Measurements from ENCODE around the gene KIF7.
A peak's percentile ranks its signal among the peaks of the same experiment; 100 is the strongest.

Gene KIF7

DNA sequence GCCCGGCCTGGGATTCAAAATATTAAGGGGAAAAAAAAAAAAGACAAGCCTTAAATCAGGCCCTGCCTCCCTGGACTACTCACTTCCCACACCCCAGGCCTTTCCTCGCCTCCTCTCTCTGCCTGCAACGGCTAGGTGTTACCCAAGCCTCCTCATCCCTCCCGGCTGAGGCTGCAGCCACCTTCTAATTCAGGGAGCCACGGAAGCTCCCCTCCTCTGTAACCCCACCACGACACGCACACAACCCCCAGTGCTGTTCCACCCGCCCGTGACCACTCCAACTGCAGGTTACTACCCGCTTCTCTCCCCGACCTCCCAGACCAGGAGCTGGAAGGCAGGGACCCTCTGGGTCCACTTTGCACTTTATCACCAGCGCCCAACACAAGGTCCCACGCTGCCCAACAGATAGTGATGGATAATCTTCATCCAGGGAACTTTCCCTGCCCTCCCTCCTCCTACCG lies 936 bp downstream of the KIF7 start:
- Histone ChIP-seq H3K4me3 (ENCODE audit: low read length) (peak overlapping the region; percentile 38), H3K4me1 (ENCODE audit: control insufficient read depth, insufficient read depth, low read length) (peaks cover 4% of the 10 kb centered on the region), H3K36me3 (ENCODE audit: control insufficient read depth, insufficient read depth, low read length) (no peaks in the 10 kb centered on the region), H3K9ac (ENCODE audit: low read length) (peak overlapping the region; percentile 7), H3K27me3 (ENCODE audit: control insufficient read depth, insufficient read depth, low read length) (peaks cover 22% of the 10 kb centered on the region), H3K9me3 (ENCODE audit: control insufficient read depth, low read length) (no peaks in the 10 kb centered on the region)

DNA sequence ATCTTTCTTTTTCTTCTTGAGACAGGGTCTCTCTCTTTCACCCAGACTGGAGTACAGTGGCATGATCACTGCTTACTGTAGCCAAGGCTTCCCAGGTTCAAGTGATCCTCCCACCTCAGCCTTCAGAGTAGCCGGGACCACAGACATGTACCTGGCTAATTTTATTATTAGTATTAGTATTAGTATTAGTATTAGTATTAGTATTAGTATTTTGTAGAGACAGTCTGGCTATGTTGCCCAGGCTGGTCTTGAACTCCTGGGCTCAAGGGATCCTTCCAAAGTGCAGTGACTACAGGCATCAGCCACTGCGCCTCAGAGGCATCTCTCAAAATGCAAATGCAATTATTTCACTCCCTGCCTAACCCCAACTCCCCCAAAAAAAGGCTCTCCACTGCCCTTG lies 1.7 kb downstream of the KIF7 start:
- H3K36me3 ChIP-seq (ENCODE audit: control insufficient read depth, insufficient read depth, low read length): no peaks in the 10 kb centered on the region
- no peak overlapping the region for H3K9ac ChIP-seq (ENCODE audit: low read length)
- H3K27me3 ChIP-seq (ENCODE audit: control insufficient read depth, insufficient read depth, low read length): peaks cover 22% of the 10 kb centered on the region
- H3K9me3 ChIP-seq (ENCODE audit: control insufficient read depth, low read length): no peaks in the 10 kb centered on the region
- H3K4me3 ChIP-seq (ENCODE audit: low read length): no peak overlapping the region
- peaks cover 4% of the 10 kb centered on the region for H3K4me1 ChIP-seq (ENCODE audit: control insufficient read depth, insufficient read depth, low read length)

GRCh38 chr15:89652666-89653065 lies 2.6 kb downstream of the KIF7 start:
- no peak overlapping the region for H3K9ac ChIP-seq (ENCODE audit: low read length)

DNA sequence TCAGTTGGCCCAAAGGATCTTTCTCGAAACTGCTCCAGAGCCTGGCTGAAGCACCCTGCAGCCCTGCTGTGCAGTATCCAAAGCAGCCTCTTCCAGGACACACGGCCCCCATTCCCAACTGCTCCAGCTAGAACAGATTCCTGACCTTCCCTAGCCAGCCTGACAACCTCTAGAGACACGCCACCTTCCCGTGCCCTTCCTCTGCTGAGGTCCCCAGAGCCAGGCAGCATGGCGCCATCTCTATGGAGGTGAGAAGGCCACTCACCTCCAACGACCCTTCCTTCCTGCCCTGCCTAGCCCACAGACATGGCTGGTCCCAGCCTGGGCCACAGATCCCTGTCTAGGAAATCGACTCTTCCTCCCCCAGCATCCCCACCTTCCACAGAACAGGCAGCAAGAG lies 3.1 kb downstream of the KIF7 start:
- H3K9ac ChIP-seq (ENCODE audit: low read length): no peak overlapping the region
- H3K36me3 ChIP-seq (ENCODE audit: control insufficient read depth, insufficient read depth, low read length): no peaks in the 10 kb centered on the region
- no peak overlapping the region for H3K4me3 ChIP-seq (ENCODE audit: low read length)
- peaks cover 22% of the 10 kb centered on the region for H3K27me3 ChIP-seq (ENCODE audit: control insufficient read depth, insufficient read depth, low read length)
- no peaks in the 10 kb centered on the region for H3K9me3 ChIP-seq (ENCODE audit: control insufficient read depth, low read length)
- H3K4me1 ChIP-seq (ENCODE audit: control insufficient read depth, insufficient read depth, low read length): peaks cover 9% of the 10 kb centered on the region

More at GRCh38 chr15:89652666-89653065, 2.6 kb downstream of the KIF7 start:
- no peaks in the 10 kb centered on the region for H3K9me3 ChIP-seq (ENCODE audit: control insufficient read depth, low read length)
- peaks cover 22% of the 10 kb centered on the region for H3K27me3 ChIP-seq (ENCODE audit: control insufficient read depth, insufficient read depth, low read length)
- no peaks in the 10 kb centered on the region for H3K36me3 ChIP-seq (ENCODE audit: control insufficient read depth, insufficient read depth, low read length)
- H3K4me1 ChIP-seq (ENCODE audit: control insufficient read depth, insufficient read depth, low read length): peaks cover 4% of the 10 kb centered on the region
- H3K4me3 ChIP-seq (ENCODE audit: low read length): no peak overlapping the region

DNA sequence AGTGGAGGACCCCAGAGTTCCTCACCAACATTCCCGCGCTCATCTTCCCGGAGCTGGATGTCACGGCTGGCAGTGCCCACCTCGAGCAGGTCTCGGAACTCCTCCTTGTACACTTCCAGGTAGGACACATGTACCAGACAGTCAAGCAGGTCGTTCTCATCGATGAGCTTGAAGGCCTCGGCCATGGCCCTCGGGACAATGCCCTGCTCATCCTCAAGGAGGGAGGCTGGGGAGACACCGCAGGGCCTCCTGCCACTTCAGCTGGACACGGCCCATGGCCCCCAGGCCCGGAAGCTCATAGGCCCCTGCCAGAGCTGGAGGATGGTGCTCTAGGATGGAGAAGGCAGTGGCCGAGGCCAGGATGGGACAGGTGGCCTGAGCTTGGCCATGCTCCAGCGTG lies 5.6 kb downstream of the KIF7 start:
- no peak overlapping the region for H3K4me3 ChIP-seq (ENCODE audit: low read length)

DNA sequence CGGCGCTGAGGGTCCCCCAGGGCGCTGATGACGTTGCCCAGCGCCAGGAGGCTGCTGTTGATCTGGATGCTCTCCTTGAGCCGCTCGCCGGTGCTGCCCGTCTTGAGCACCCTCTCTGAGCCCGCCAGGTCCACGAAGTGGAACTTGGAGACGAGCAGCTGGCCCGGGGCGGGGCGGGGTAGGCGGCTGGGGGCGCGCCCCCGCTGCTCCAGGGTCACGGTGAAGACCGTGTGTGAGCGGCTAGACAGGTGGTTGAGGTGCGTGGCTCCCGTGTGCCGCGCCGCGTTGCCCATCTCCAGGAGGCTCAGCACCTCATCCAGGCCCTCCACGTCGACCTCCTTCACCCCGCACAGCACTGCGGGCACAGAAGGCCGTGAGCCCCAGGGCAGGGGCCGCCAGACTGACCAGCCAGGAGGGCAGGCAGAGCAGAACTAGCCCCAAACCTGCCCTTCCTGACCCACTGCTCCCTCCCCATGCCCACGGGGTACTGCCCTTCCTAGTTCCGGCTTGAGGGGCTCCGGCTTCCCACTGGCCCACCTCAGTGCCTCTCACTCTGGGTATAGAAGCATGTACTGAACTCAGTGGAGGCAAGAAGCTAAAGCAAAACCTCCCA lies 6.1 kb downstream of the KIF7 start:
- peaks cover 6% of the 10 kb centered on the region for H3K27me3 ChIP-seq (ENCODE audit: control insufficient read depth, insufficient read depth, low read length)
- no peak overlapping the region for H3K4me3 ChIP-seq (ENCODE audit: low read length)

More for the DNA sequence above, 5.6 kb downstream of the KIF7 start:
- peaks cover 11% of the 10 kb centered on the region for H3K4me1 ChIP-seq (ENCODE audit: control insufficient read depth, insufficient read depth, low read length)
- no peaks in the 10 kb centered on the region for H3K9me3 ChIP-seq (ENCODE audit: control insufficient read depth, low read length)
- no peak overlapping the region for H3K9ac ChIP-seq (ENCODE audit: low read length)
- H3K36me3 ChIP-seq (ENCODE audit: control insufficient read depth, insufficient read depth, low read length): no peaks in the 10 kb centered on the region
- peaks cover 12% of the 10 kb centered on the region for H3K27me3 ChIP-seq (ENCODE audit: control insufficient read depth, insufficient read depth, low read length)

DNA sequence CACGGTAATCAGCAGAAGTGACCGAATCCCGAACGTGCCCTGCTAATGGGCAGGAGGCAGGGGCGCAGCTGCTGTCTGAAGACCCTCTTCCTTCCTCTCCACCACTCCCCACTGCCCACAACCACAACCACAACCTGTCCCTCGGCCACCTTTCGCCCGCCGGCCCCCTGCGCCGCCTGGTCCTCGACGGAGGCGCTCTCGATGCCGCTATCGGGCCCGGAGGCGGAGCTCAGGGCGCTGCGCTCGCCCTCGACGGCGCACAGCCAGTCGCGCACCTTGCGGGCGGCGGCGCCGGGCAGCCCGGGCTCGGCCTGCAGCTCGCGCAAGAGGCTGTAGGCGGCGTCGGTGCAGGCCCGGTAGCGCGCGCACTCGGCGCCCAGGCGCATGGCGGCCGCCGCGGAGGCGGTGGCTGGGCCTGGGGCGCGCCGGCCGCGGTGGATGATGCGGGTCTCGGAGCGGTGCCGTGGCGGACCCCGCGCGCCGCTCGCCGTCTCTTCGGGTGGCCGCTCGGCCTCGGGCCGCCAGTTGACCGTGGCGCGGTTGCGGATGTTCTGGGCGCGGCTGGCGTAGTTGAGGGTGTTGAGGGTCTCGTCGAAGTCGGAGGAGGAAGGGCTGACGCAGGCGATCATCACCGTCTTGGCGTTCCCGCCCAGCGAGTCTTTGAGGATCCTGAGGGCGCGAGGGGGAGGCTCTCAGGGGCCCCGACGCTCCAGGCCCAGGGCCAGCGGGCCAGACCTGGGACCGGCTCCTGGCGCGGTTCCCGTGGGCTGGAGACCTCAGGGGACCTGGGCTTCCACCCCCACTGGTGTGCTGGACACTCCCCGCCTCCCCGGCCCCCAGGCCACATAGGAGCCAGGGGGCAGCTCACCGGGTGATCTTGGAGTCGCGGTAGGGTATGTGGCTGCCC lies 6.9 kb downstream of the KIF7 start:
- H3K4me3 ChIP-seq (ENCODE audit: low read length): no peak overlapping the region
- H3K27me3 ChIP-seq (ENCODE audit: control insufficient read depth, insufficient read depth, low read length): peaks cover 4% of the 10 kb centered on the region
- H3K4me1 ChIP-seq (ENCODE audit: control insufficient read depth, insufficient read depth, low read length): peaks cover 7% of the 10 kb centered on the region
- H3K9ac ChIP-seq (ENCODE audit: low read length): no peak overlapping the region
- no peaks in the 10 kb centered on the region for H3K9me3 ChIP-seq (ENCODE audit: control insufficient read depth, low read length)
- H3K36me3 ChIP-seq (ENCODE audit: control insufficient read depth, insufficient read depth, low read length): no peaks in the 10 kb centered on the region

More for the DNA sequence above, 6.1 kb downstream of the KIF7 start:
- Histone ChIP-seq H3K9me3 (ENCODE audit: control insufficient read depth, low read length) (no peaks in the 10 kb centered on the region), H3K36me3 (ENCODE audit: control insufficient read depth, insufficient read depth, low read length) (no peaks in the 10 kb centered on the region), H3K4me1 (ENCODE audit: control insufficient read depth, insufficient read depth, low read length) (peaks cover 7% of the 10 kb centered on the region), H3K9ac (ENCODE audit: low read length) (no peak overlapping the region)

DNA sequence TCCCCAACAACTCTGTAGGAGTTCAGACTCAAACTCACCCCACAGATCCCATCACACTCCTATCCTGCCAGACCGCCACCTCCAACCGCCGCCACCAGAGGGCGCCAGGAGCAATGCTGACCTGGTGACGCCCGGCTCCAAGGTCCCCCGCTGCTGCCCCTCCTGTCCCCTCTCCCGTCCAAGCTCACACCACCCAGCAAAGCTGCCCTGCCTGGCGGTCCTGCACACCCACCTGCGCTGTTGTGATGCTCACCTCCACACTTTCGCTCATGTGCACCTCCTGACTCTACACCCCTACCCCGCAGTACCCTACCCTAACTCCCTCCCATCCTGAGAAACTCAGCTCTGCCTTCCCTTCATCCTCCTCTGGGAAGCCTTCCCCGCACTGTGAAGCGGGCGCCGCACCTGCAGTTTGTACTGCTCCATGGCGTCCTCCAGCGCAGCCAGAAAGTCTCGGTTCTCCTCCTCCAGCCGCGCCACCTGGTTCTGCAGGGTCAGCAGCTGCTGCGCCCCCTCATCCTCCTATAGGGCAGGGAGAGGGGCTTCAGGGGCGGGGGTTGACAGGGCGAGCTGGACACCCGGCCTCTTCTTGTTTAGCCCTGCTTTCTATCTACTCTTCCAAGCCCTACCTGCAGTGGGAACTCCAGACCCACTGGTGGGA lies 7.9 kb downstream of the KIF7 start:
- no peak overlapping the region for H3K4me3 ChIP-seq (ENCODE audit: low read length)
- H3K36me3 ChIP-seq (ENCODE audit: control insufficient read depth, insufficient read depth, low read length): no peaks in the 10 kb centered on the region
- H3K9me3 ChIP-seq (ENCODE audit: control insufficient read depth, low read length): no peaks in the 10 kb centered on the region
- no peaks in the 10 kb centered on the region for H3K27me3 ChIP-seq (ENCODE audit: control insufficient read depth, insufficient read depth, low read length)
- no peak overlapping the region for H3K9ac ChIP-seq (ENCODE audit: low read length)
- peaks cover 7% of the 10 kb centered on the region for H3K4me1 ChIP-seq (ENCODE audit: control insufficient read depth, insufficient read depth, low read length)

GRCh38 chr15:89646416-89647141 lies 8.7 kb downstream of the KIF7 start:
- Histone ChIP-seq H3K9me3 (ENCODE audit: control insufficient read depth, low read length) (no peaks in the 10 kb centered on the region), H3K4me1 (ENCODE audit: control insufficient read depth, insufficient read depth, low read length) (peaks cover 7% of the 10 kb centered on the region), H3K9ac (ENCODE audit: low read length) (no peak overlapping the region), H3K27me3 (ENCODE audit: control insufficient read depth, insufficient read depth, low read length) (no peaks in the 10 kb centered on the region), H3K4me3 (ENCODE audit: low read length) (no peak overlapping the region), H3K36me3 (ENCODE audit: control insufficient read depth, insufficient read depth, low read length) (no peaks in the 10 kb centered on the region)

DNA sequence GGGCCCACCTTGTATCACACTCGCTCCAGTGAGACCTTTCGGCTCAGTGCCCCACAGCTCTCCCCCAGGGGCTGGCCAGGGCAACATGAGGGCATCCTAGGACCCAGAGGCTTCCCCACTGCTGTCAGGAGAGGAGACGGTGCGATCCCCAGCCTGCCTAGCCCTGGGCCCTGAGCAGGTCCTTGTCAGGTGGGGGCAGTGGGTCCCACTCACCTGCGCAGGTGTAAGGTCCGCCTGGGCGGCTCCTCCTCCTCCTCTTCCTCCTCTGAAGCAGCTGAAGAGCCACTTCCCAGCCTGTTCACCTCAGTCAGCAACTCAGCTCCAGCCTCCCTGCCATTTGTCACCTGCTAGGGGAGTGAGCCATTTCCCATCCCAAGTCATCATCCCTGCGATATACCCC lies 9.6 kb downstream of the KIF7 start:
- Histone ChIP-seq H3K9ac (ENCODE audit: low read length) (no peak overlapping the region), H3K4me3 (ENCODE audit: low read length) (no peak overlapping the region), H3K36me3 (ENCODE audit: control insufficient read depth, insufficient read depth, low read length) (no peaks in the 10 kb centered on the region), H3K4me1 (ENCODE audit: control insufficient read depth, insufficient read depth, low read length) (peaks cover 7% of the 10 kb centered on the region), H3K27me3 (ENCODE audit: control insufficient read depth, insufficient read depth, low read length) (no peaks in the 10 kb centered on the region), H3K9me3 (ENCODE audit: control insufficient read depth, low read length) (no peaks in the 10 kb centered on the region)

- H3K9me3 ChIP-seq (ENCODE audit: control insufficient read depth, low read length): no peaks in the 10 kb centered on the region
- no peaks in the 10 kb centered on the region for H3K27me3 ChIP-seq (ENCODE audit: control insufficient read depth, insufficient read depth, low read length)
- peaks cover 2% of the 10 kb centered on the region for H3K4me1 ChIP-seq (ENCODE audit: control insufficient read depth, insufficient read depth, low read length)
- H3K36me3 ChIP-seq (ENCODE audit: control insufficient read depth, insufficient read depth, low read length): no peaks in the 10 kb centered on the region
- no peak overlapping the region for H3K9ac ChIP-seq (ENCODE audit: low read length)
- no peak overlapping the region for H3K4me3 ChIP-seq (ENCODE audit: low read length)
These were observed 13.2 kb downstream of the KIF7 start for GRCh38 chr15:89642106-89642505.
